SK-N-SH (cell line): ENCODE data around the gene PRPF40B. TPM values are rescaled to one million over a fixed set of nuclear protein-coding genes. Genes with fewer than 3 reads are reported as not detected.

Source experiments
- CTCF ChIA-PET: fragments of 300-600, 350-600 bp; formaldehyde crosslinking; extraction: SDS; loops from one replicate; lab custom pipeline; 2021; lab: Yijun Ruan, JAX
- POLR2A ChIA-PET: fragments of 350-600 bp; sonication (Branson Sonifier 250); formaldehyde crosslinking; extraction: SDS; loops from one replicate; lab custom pipeline; 2020; ENCODE audit warnings: antibody characterized with exemption, inconsistent platforms; lab: Yijun Ruan, JAX
- DNase-seq: peaks from one replicate; pipeline ENCODE4 v3.0.0; 2012
- H2AFZ ChIP-seq: fragments of 200-600 bp; sonication (generic); 2 replicates; pipeline ENCODE4 v1.8.1; 2016; ENCODE audit warnings: antibody characterized with exemption, mild to moderate bottlenecking, low read depth
- H3F3A ChIP-seq: fragments of 200-600 bp; sonication (generic); replicated peaks from 2 replicates; pipeline ENCODE3; 2016; ENCODE audit warnings: antibody characterized with exemption, mild to moderate bottlenecking; ENCODE audit not compliant: insufficient read depth
- H3K27ac ChIP-seq, 2 experiments: fragments of 200-500 bp in 1 of 2; fragments of 200-600 bp in 1 of 2; sonication (Bioruptor generic) in 1 of 2; sonication (generic), shearing (Covaris generic) in 1 of 2; 2 replicates each; pipeline versions ENCODE4 v1.5.1 to v1.6.1; 2014 to 2016; ENCODE audit warnings: low read depth in 2 of 2, inconsistent platforms in 1 of 2, low read length in 1 of 2, mild to moderate bottlenecking in 1 of 2, mixed read lengths in 1 of 2
- H3K27me3 ChIP-seq: fragments of 200-600 bp; sonication (generic), shearing (Covaris generic); 2 replicates; pipeline ENCODE4 v1.6.1; 2016; ENCODE audit warnings: mixed run types; ENCODE audit not compliant: insufficient read depth
- H3K36me3 ChIP-seq, 2 experiments: fragments of 200-500 bp in 1 of 2; fragments of 200-600 bp in 1 of 2; sonication (Bioruptor generic) in 1 of 2; sonication (generic) in 1 of 2; replicated peaks in 1 of 2; 2 replicates each; pipeline versions ENCODE3 to v1.5.1; 2014 to 2016; ENCODE audit warnings: low read length in 1 of 2, mild to moderate bottlenecking in 1 of 2; ENCODE audit not compliant: insufficient read depth in 2 of 2, control insufficient read depth in 1 of 2
- H3K4me1 ChIP-seq, 2 experiments: fragments of 200-500 bp in 1 of 2; fragments of 200-600 bp in 1 of 2; sonication (Bioruptor generic) in 1 of 2; sonication (generic), shearing (Covaris generic) in 1 of 2; 2 replicates each; pipeline versions ENCODE4 v1.5.1 to v1.6.1; 2014 to 2016; ENCODE audit warnings: low read depth in 1 of 2, low read length in 1 of 2, mixed run types in 1 of 2; ENCODE audit not compliant: insufficient read depth in 2 of 2, control insufficient read depth in 1 of 2
- H3K4me2 ChIP-seq: fragments of 200-600 bp; sonication (generic), shearing (Covaris generic); 2 replicates; pipeline ENCODE4 v1.6.1; 2017; ENCODE audit warnings: mixed run types
- H3K4me3 ChIP-seq, 2 experiments: fragments of 200-500 bp in 1 of 2; fragments of 200-600 bp in 1 of 2; sonication (Bioruptor generic) in 1 of 2; sonication (generic), shearing (Covaris generic) in 1 of 2; 2 replicates each; pipeline versions ENCODE4 v1.5.1 to v1.8.1; 2014 to 2016; ENCODE audit warnings: low read depth in 2 of 2, inconsistent platforms in 1 of 2, low read length in 1 of 2, mild to moderate bottlenecking in 1 of 2, mixed read lengths in 1 of 2, moderate library complexity in 1 of 2
- H3K79me2 ChIP-seq: fragments of 200-600 bp; sonication (generic); 2 replicates; pipeline ENCODE4 v1.8.1; 2017; ENCODE audit warnings: mild to moderate bottlenecking; ENCODE audit not compliant: insufficient read depth
- H3K9ac ChIP-seq: fragments of 200-600 bp; sonication (generic); 2 replicates; pipeline ENCODE4 v1.6.1; 2017; ENCODE audit warnings: mixed run types
- H3K9me2 ChIP-seq: fragments of 200-600 bp; sonication (generic); 2 replicates; pipeline ENCODE4 v1.6.1; 2017; ENCODE audit warnings: mixed run types
- H3K9me3 ChIP-seq: fragments of 200-600 bp; sonication (generic); 2 replicates; pipeline ENCODE4 v1.6.1; 2017; ENCODE audit warnings: mixed run types, mild to moderate bottlenecking, moderate library complexity
- H4K20me1 ChIP-seq: fragments of 200-600 bp; sonication (generic); 2 replicates; pipeline ENCODE4 v1.6.1; 2017; ENCODE audit warnings: mild to moderate bottlenecking, mixed run types; ENCODE audit not compliant: insufficient read depth
- CHD2 ChIP-seq: fragments of 150-350 bp; IDR thresholded peaks from 2 replicates; pipeline ENCODE4 v1.6.1; 2018; ENCODE audit warnings: low read length; ENCODE audit not compliant: partially characterized antibody
- ELF1 ChIP-seq: IDR thresholded peaks from 2 replicates; pipeline ENCODE4 v1.4.0; 2012
- FOSL2 ChIP-seq: IDR thresholded peaks from 2 replicates; pipeline ENCODE4 v1.4.0; 2012; ENCODE audit warnings: low read depth, mild to moderate bottlenecking, moderate library complexity, borderline replicate concordance
- IRF3 ChIP-seq: fragments of 150-350 bp; IDR thresholded peaks from 2 replicates; pipeline ENCODE4 v1.6.1; 2016; ENCODE audit warnings: mild to moderate bottlenecking, low read depth, low read length
- MAX ChIP-seq: IDR thresholded peaks from 2 replicates; pipeline ENCODE4 v1.4.0; 2012; ENCODE audit warnings: low read depth
- MEF2A ChIP-seq: IDR thresholded peaks from 2 replicates; pipeline ENCODE4 v1.4.0; 2012; ENCODE audit warnings: low read depth, borderline replicate concordance
- MXI1 ChIP-seq: IDR thresholded peaks from 2 replicates; pipeline ENCODE4 v1.6.1; 2012; ENCODE audit warnings: mild to moderate bottlenecking, low read depth, low read length, improper control_type of control experiment
- NFIC ChIP-seq: IDR thresholded peaks from 2 replicates; pipeline ENCODE4 v1.4.0; 2012; ENCODE audit warnings: borderline replicate concordance
- PBX3 ChIP-seq: IDR thresholded peaks from 2 replicates; pipeline ENCODE4; 2012
- RCOR1 ChIP-seq: fragments of 150-350 bp; IDR thresholded peaks from 2 replicates; pipeline ENCODE4 v1.6.1; 2017; ENCODE audit warnings: antibody characterized with exemption, low read length
- TAF1 ChIP-seq: IDR thresholded peaks from 2 replicates; pipeline ENCODE4 v1.6.1; 2012; ENCODE audit warnings: low read depth, mild to moderate bottlenecking, low read length, moderate library complexity, borderline replicate concordance
- USF1 ChIP-seq: IDR thresholded peaks from 2 replicates; pipeline ENCODE4 v1.4.0; 2012; ENCODE audit warnings: low read depth, borderline replicate concordance
- YY1 ChIP-seq: IDR thresholded peaks from 2 replicates; pipeline ENCODE4 v1.4.0; 2012; ENCODE audit warnings: low read depth, mild to moderate bottlenecking
- WGBS: methylation state at CpG from one replicate; pipeline ENCODE4 v1.1.6; 2017; ENCODE audit warnings: low lambda C conversion rate; 5-methylcytosine and 5-hydroxymethylcytosine counted together
- polyA plus RNA-seq, 3 experiments: library from polyadenylated mRNA; depleted of rRNA; stranded (reverse); fragments of >200 nt; gene quantifications; 2 replicates each; pipeline ENCODE4 v1.2.3, GENCODE V29; 2012

PRPF40B gene
- polyA plus RNA-seq, 1 of the 3 experiments (the other 2 are of a cell fraction): 27.0 TPM

- no peak for TF ChIP-seq CHD2
Measured at GRCh38 chr12:49675137-49675536, 51.8 kb downstream of the PRPF40B start (continued).

GRCh38 chr12:49678711-49679110 lies 55.4 kb downstream of the PRPF40B start:
- Histone ChIP-seq H3K9me2 (no peaks in the 10 kb centered on the region), H3K27me3 (no peaks in the 10 kb centered on the region), H3K4me1 (peaks cover 15 to 19% of the 10 kb centered on the region in 2 experiments; a peak in 2 of 4 replicates), H2AFZ (no peak overlapping the region), H3K4me2 (no peak overlapping the region), H3K36me3 (no peaks in the 10 kb centered on the region), H3K4me3 (no peak overlapping the region), H3K27ac (no peak overlapping the region), H3K79me2 (peaks cover 86% of the 10 kb centered on the region), H3K9me3 (no peaks in the 10 kb centered on the region), H4K20me1 (peaks cover 30% of the 10 kb centered on the region), H3K9ac (no peak overlapping the region), H3F3A (peaks cover 21% of the 10 kb centered on the region)
- ChIA-PET POLR2A (no interaction called here), CTCF (interaction anchor here (1.2 kb wide), 1 partner anchor 288 kb away, joined by 4 read pairs; no protein-coding TSS in a partner anchor)
- 72% methylated on average over 3 of the region's 3 CpGs for WGBS
- no peak for DNase-seq
- TF ChIP-seq CHD2 (no peak), ELF1 (no peak), YY1 (no peak), MEF2A (no peak), NFIC (no peak)

- peaks cover 43% of the 10 kb centered on the region for H4K20me1 ChIP-seq
- POLR2A ChIA-PET: no interaction called here
- peaks cover 7% of the 10 kb centered on the region for H3F3A ChIP-seq
- 79% methylated on average over 1 of the region's 1 CpG for WGBS
- H3K79me2 ChIP-seq: peaks cover 100% of the 10 kb centered on the region
- no peak overlapping the region for H3K9ac ChIP-seq
- CTCF ChIA-PET: interaction anchor here (0.6 to 1.7 kb wide), 8 partner anchors 24 to 287 kb away, joined by 3 to 6 read pairs (median 4); partner anchors contain the start of gene TMBIM6
- no peaks in the 10 kb centered on the region for H3K36me3 ChIP-seq
- no peak for DNase-seq
- no peak for TF ChIP-seq MAX
- no peak for TF ChIP-seq MXI1
- TF ChIP-seq MEF2A: no peak
- no peak for TF ChIP-seq RCOR1
- TF ChIP-seq FOSL2: no peak
- no peak for TF ChIP-seq TAF1
- no peak for TF ChIP-seq USF1
- TF ChIP-seq PBX3: no peak
- TF ChIP-seq IRF3: no peak
- no peak overlapping the region for H3K27ac ChIP-seq
- no peak overlapping the region for H3K4me3 ChIP-seq
- H2AFZ ChIP-seq: no peak overlapping the region
- no peak overlapping the region for H3K4me2 ChIP-seq
- H3K27me3 ChIP-seq: no peaks in the 10 kb centered on the region
- H3K9me2 ChIP-seq: no peaks in the 10 kb centered on the region
- H3K4me1 ChIP-seq: peaks cover 6 to 10% of the 10 kb centered on the region in 2 experiments; a peak in 3 of 4 replicates
- H3K9me3 ChIP-seq: no peaks in the 10 kb centered on the region
Measured at GRCh38 chr12:49680075-49680474, 56.7 kb downstream of the PRPF40B start.
